GM23248 (cell line): Measurements from ENCODE around the gene NOL7.

Experiments used
- EZH2 ChIP-seq: fragments of 200-600 bp; sonication (generic); IDR thresholded peaks from 2 replicates; pipeline ENCODE4 v1.6.1; 2018; ENCODE audit warnings: antibody characterized with exemption, mild to moderate bottlenecking; ENCODE audit not compliant: insufficient read depth, poor library complexity, severe bottlenecking
- EZH2phosphoT487 ChIP-seq: fragments of 200-600 bp; sonication (generic); IDR thresholded peaks from 2 replicates; pipeline ENCODE4 v1.6.1; 2018; ENCODE audit warnings: antibody characterized with exemption, moderate library complexity, mild to moderate bottlenecking, low read depth; ENCODE audit not compliant: insufficient read depth

DNA sequence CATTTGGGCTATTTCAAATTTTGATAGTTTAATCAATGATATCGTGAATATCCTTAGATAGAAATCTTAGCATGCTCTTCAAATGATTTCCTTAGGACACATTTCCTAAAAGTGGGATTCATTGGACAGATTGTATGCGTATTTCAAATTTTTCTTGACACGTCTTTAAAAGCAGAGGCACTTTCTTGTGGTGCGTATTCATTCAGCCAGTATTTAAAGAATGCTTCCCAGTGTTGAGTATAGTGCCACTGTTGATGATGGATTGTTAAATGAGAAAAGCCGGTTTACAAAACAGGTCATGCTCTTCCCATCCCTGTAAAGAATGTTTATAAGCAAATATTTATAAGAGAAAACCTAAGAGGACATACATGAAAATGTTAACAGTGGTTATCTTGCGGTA is 15.1 kb upstream of the NOL7 start:
- TF ChIP-seq EZH2 (no peak), EZH2phosphoT487 (no peak)
